CD4-positive, alpha-beta T cell treated with Interleukin-10 for 1 hour (primary cell): ENCODE measurements around the gene MAN2B2.
A peak's percentile ranks its signal among the peaks of the same experiment; 100 is the strongest.

Experiments
- DNase-seq: peaks from one replicate; pipeline ENCODE4 v3.0.0-alpha.2; 2020

MAN2B2 gene

GRCh38 chr4:6595897-6596537 is 21.0 kb downstream of the MAN2B2 start:
- peak; percentile 9 for DNase-seq

DNA sequence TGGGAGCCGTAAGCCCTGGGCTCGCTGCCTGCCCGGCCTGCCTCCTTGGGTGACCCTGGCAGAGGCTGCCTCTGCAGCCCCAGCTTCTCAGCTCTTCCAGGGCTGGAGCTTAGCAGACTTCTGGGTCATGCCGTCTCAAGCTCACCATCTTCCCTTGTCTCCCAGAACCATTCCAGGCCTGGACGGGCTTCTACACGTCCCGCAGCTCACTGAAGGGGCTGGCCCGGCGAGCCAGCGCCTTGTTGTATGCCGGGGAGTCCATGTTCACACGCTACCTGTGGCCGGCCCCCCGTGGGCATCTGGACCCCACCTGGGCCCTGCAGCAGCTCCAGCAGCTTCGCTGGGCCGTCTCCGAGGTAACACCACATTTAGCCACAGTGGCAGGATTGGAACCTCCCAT is 22.0 kb downstream of the MAN2B2 start:
- DNase-seq: no peak

- DNase-seq: no peak
These were observed 23.1 kb downstream of the MAN2B2 start for GRCh38 chr4:6598127-6598526.

- no peak for DNase-seq
These were observed 23.7 kb downstream of the MAN2B2 start for GRCh38 chr4:6598641-6599040.

GRCh38 chr4:6601661-6602250 is 26.8 kb downstream of the MAN2B2 start:
- no peak for DNase-seq

DNA sequence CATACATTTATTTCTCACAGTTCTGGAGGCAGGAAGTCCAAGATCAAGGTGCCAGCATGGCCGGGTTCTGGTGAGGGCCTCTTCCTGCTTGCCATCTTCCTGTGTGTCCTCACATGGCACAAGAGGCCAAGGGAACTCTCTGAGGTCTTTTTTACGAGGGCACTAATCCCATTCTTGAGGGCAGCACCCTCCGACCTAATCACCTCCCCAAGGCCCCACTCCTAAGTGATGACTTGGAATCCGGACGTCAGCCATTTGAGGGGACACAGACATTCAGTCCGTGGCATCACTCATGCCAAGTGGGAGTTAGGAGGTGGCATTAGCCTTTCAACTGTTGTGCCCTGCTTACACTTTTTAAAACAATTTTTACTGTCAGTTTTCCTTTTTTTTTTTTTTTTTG is 27.3 kb downstream of the MAN2B2 start:
- no peak for DNase-seq

GRCh38 chr4:6603128-6603527 is 28.1 kb downstream of the MAN2B2 start:
- DNase-seq: no peak

- no peak for DNase-seq
These were observed 30.1 kb downstream of the MAN2B2 start for GRCh38 chr4:6605114-6605513.

GRCh38 chr4:6605605-6606004 is 30.6 kb downstream of the MAN2B2 start:
- no peak for DNase-seq

- DNase-seq: no peak
These were observed 31.7 kb downstream of the MAN2B2 start for GRCh38 chr4:6606465-6607235.

DNA sequence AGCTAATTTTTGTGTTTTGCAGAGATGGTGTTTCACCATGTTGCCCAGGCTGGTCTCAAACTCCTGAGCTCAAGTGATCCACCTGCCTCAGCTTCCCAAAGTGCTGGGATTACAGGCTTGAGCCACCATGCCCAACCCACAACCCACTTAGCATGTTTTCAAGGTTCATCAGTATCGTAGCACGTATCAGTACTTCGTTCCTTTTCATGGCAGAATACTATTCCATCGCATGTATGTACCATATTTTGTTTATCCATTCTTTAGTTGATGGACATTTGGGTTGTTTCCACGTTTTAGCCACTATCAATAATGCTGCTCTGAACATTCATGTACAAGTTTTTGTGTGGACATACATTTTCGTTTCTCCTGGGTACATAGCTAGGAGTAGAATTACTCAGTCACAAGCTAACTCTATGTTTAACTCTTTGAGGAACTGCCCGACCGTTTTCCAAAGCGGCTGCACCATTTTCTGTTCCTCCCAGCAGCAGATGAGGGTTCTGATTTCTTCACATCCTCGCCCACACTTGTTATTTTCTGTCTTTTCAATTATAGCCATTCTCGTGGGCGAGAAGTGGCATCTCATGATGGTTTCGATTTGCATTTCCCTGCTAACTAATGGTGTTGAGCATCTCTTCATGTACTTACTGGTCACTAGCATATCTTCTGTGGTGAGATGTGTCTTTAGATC is 32.5 kb downstream of the MAN2B2 start:
- no peak for DNase-seq

GRCh38 chr4:6608758-6609414 is 33.9 kb downstream of the MAN2B2 start:
- DNase-seq: no peak

GRCh38 chr4:6609415-6610079 is 34.6 kb downstream of the MAN2B2 start:
- DNase-seq: no peak

- no peak for DNase-seq
These were observed 36.0 kb downstream of the MAN2B2 start for GRCh38 chr4:6610856-6611430.

DNA sequence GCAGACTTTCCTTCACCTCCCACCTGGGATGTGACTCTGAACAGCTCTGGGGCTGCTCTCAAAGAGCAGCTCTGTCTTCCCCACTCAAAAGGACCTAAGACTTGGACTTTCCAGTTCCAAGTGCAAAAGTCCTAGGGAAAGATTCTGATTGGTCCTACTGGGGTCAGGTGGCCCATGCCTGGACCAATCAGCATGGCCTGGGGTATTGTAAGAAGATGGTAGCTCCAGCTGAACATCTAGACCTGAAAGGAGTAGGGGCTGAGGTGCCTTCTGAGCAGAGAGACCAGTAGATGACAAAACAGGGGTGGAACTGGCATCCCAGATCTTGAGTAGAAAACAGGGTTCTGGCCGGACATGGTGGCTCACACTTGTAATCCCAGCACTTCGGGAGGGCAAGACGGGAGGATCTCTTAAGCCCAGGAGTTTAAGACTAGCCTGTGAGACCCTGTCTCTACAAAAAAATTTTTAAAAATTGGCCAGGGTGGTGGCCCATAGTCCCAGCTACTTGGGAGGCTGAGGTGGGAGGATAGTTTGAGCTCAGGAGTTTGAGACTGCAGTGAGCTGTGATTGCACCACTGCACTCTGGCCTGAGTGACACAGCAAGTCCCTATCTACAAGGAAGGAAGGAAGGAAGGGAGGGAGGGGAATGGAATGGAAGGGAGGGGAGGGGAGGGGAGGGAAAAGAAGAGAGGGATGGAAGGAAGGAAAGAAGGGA is 38.1 kb downstream of the MAN2B2 start:
- DNase-seq: no peak

DNA sequence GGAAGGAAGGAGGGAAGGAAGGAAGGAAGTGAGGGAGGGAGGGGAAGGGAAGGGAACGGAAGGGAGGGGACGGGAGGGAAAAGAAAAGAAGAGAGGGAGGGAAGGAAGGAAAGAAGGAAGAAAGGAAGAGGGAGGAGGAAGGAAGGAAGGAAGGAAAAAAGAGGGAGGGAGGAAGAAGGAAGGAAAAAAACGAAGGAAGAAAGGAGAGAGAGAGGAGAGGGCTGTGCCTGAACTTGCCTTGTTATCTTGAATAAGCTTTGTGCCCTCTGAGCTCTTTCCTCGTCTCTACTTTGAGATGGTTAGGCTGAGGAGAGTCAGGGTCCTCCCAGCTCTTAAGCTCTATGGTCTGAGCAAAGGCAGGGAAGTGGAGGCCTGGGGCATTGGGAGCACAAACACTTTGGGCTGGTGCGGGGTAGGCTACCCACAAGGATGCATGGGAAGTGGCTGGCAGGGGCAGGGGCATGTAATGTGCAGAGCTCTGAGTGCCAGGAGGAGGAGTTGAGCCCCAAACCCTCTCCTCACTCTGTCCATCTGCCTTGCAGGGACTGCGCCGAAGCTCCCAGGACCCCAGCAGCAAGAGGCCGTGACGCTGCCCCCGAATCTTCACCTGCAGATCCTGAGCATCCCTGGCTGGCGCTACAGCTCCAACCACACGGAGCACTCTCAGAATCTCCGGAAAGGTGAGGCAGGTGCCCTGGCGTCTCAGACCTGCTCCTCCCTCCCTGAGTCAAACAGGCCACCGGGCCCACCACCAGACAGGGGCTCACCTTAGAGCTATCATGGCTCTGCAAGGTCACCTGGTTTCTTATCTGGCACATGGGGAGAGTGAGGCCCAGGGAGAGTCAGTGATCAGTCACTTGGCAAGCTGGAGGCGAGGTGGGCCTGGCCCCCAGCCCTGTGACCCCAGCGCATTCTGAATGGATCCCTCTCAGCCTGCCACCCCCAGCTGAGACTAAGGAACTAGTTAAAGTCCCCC is 39.0 kb downstream of the MAN2B2 start:
- no peak for DNase-seq

DNA sequence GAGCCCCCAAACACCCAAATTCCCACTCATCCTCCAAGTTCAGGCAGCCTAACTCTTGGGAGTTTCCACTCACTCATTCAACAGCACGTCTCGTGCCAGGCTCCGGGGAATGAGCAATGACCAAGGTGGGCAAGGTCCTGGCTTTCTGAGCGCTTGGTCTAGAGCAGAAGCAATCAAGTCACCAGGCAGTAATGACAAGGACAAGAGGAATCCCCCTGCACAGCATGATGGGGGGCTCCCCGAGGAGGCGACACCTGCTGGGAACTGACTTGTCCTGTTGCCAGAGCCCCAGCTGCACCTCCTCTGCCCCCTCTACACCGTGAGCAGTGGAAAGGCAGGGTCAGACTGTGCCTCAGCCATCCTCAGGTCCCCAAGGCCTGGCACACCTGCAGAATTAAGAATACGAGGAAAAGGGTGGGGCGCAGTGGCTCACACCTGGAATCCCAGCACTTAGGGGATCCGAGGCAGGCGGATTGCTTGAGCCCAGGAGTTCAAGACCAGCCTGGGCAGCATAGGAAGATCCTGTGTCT is 39.8 kb downstream of the MAN2B2 start:
- no peak for DNase-seq

- no peak for DNase-seq
These were observed 41.4 kb downstream of the MAN2B2 start for GRCh38 chr4:6616087-6616995.

DNA sequence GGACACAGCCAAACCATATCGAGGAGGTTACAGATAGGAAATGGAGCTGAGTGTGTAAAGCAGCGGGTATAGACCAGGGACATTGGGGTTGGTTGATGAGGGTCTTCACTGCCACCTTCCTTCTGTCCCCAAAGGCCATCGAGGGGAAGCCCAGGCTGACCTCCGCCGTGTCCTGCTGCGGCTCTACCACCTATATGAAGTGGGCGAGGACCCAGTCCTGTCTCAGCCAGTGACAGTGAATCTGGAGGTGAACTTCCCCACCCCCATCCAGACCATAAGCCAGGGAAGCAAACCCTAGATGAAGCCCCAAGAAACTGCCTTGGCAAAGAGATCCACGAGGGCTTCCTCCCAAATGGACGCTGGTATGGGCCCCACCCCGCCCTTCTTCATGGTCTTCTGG is 42.3 kb downstream of the MAN2B2 start:
- no peak for DNase-seq
